GM18951 (cell line): Measurements from ENCODE around the gene ITGB8.

ENCODE experiments used
- POLR2A ChIP-seq: IDR thresholded peaks from 4 replicates; pipeline ENCODE4 v1.6.1; 2011; ENCODE audit warnings: mild to moderate bottlenecking; ENCODE audit not compliant: insufficient read length, insufficient read depth; ENCODE audit errors: extremely low read depth
- in situ Hi-C: fragments of 300-500 bp; cut with MboI; formaldehyde crosslinking; loops from one replicate; pipeline ENCODE4 v1.12.0; 2022; ENCODE audit warnings: low sequenced_read_pairs, mixed read lengths, inconsistent platforms; ENCODE audit not compliant: unreplicated experiment

Gene ITGB8

DNA sequence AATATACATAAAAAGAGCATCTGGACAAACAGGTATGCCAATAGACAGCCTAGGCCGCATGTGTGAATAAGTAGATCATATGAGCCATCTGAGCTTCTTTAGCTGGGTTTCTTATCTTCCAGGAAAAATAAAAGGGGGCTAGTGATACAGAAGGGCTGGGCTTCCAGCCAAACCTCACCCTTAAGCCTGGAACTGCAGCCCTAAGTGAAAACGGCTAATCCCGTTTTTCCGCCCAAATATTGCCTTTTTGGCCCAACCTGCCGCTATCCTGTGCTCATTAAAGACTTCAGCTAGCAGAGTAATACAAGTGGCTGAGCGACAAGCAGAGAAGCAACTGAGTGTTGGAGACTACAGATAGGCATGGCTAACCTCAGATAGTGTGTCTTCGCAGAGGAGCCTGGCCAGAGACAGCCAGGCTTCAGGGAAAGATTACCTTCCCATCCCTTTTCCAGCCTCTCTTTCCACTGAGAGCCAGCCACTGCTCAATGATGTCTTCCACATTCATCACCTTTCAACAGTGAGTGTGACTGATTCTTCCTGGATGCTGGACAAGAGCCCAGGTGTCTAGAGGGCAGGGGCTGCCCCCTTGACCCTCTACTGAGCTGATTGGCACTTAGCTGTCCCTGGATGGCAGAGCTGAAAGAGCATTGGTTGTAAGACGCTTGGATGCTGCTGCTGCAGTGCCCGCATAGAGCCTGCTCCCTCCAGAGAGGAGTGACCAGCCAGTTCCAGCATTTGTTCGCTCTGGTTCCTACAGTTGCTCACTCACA lies 108.9 kb downstream of the ITGB8 start:
- in situ Hi-C loops: no loop called here
- no peak for TF ChIP-seq POLR2A

DNA sequence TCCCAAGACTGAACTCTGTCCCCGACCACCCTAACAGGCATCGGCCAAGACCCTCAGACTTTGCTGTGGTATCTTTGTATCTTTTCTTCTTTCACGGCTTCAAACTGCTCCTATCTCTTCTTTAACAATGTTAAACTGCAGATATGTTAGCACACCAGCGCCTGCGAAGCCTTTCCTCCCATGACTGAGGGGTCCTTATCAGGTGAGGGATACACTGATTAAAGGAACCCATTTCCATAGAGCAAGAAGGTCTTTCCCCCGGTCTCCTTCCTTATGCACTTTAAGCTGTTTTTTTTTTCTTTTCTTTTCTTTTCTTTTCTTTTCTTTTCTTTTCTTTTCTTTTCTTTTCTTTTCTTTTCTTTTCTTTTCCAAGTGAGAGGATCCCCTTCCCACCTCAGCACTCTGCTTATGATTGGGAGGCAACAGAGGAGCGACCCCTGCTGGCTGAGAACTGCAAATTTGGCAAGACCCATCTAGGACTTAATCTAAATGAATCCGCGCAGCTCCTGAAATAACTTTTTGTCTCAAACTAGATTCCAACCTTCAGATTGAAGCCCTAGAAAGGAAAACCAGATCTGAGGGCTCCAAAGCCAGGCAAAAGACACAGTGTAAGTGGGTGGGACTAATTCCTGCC lies 109.9 kb downstream of the ITGB8 start:
- in situ Hi-C loops: no loop called here
- no peak for TF ChIP-seq POLR2A

DNA sequence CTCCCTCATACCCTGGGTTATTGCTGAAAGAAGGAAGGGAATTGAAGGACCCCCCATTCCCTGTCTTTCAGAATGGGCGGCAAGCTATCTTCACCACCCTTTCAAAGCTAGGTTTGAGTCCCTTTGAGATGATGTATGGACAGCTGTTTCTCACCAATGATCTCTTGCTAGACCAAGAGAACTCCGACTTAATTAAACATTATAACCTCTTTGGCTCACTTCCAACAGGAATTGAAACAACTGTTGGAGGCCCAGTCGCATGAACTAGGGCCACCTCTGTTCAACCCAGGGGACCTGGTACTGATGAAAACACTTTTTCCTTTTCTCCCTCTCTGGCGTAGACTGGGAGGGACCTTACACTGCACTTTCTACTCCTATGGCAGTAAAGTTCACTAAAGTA lies 110.6 kb downstream of the ITGB8 start:
- no peak for TF ChIP-seq POLR2A
- in situ Hi-C loops: no loop called here

DNA sequence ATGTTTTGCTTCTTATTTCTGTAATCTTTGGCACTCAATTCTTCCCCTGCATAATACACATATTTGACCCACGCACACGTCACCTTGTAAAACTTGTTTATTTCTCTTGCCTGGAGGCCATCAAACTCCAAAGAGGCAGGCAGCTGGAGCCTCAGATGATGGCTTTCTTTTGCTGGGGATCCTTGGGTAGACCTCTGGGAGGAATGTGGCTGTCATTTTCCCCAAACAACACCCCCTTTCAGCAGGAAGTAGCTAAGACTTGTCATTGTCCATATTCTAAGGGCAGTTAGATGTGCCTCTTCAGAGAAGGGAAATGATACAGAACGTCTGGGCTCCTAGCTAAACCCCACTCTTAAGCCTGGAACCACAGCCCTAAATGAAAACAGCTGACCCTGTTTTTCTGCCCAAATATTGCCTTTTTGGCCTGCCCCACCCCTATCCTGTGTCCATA lies 111.3 kb downstream of the ITGB8 start:
- in situ Hi-C loops: no loop called here
- no peak for TF ChIP-seq POLR2A

DNA sequence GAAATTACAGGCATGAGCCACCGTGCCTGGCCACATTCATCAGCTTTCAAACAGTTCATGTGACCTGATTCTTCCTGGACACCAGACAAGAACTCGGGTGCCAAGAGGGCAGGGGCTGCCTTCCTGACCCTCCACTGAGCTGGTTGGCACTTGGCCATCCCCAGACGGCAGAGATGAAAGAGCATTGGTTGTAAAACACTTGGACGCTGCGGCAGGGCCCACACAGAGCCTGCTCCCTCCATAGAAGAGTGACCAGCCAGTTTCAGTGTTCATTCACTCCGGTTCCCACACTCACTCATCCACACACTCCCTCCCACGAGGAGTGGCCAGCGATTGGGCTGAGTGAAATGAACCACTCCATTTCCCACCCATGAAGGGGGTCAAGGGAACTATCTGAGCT lies 112.3 kb downstream of the ITGB8 start:
- in situ Hi-C loops: no loop called here
- TF ChIP-seq POLR2A: no peak

DNA sequence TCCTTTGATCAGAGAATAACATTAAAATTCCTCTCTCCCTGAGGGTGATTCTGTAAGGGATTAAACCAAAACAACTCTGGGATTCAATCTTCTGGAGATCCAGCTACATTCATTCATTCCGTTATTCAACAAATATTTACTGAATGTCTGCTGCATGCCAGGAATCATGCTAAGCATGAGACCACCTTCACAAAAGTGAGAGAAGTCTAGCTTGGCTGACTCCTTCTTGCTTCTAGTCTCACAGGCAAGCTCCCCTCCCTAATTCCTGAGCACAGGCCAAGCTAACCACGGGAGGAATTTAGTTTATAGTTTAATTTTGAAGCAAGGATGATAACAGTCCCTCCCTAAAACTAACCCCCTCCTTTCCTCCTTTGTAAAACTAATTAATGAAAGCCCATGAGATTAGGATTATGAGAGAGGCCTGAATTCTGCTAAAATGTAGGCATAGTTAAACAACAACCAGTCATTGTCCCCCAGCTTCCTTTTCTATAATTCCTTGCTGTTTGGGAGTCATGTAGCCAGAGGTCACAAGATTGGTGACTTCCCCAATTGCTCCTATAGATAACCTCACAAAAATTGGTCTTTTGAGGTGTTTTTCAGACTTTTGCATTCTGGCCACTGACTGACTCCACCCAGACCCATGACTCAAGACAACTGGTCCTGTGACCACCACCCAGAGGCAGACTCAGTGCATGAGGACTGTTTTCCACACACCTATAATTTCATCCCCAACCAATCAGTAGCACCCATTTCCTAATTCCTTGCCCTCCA lies 113.5 kb downstream of the ITGB8 start:
- TF ChIP-seq POLR2A: no peak
- in situ Hi-C loops: no loop called here

DNA sequence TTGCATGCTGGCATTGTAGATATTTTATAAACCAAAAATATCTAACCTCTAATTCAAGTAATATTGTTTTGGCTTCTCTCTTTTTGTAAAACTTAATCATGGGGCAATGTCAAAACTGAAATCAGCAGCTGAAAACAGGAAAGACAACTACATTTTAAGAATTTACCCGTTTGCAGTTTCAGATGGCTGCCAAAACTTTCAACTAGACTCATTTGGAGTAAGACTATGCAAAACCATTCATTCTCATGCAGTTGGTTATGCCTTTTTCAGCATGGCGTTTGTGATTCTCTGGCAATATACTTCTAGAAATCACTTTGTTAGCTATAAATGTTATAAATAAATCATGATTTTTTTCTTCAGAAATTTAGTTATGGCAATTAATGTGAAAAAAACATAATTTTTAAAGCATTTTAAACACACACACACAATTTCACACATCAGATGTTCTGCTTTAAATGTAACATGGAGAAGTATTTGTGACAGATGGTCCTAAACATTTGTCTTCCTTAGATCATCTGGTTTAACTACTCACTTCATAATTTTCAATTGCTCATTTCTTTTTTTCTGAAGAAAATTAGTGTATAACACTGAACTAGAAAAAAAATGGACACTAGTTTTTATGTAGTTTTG lies 116.4 kb downstream of the ITGB8 start:
- in situ Hi-C loops: no loop called here
- TF ChIP-seq POLR2A: no peak

DNA sequence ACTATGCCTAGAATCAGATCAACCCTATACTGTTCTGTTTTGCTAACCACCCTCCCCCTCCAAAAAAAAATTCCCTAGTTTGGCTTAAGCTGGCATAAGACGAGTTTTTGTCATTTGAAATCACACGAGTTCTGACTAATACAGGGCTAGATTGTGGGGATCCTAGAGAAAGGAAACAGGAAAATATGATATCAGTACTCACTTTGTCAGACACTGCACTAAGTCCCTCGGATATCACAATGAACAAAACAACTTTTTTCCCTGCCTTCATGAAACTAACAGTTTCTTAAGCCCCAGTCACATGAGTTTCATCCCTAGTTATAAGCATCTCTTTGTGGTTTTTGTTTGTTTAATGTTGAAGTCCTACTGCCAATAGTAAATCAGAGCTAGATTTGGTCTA lies 118.5 kb downstream of the ITGB8 start:
- TF ChIP-seq POLR2A: no peak
- in situ Hi-C loops: no loop called here

DNA sequence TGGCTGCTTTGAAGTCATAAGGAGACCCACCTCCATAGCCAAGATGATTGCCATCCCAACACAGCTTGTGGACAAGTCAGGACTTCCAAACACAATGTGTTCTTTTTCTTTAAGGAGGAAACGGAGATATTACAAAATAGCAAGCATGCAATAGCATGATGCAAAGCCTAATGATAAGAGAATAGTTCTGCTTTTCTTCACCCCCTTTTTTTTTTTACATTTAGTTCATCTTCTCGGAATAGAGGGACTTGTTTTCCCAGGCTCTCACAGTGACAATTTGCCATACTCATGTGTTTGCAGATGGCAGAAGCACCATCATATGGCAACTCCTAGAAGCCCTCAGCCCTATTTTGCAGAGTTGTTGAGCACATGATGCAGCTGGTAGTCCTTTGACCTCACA lies 119.8 kb downstream of the ITGB8 start:
- no peak for TF ChIP-seq POLR2A
- in situ Hi-C loops: no loop called here

DNA sequence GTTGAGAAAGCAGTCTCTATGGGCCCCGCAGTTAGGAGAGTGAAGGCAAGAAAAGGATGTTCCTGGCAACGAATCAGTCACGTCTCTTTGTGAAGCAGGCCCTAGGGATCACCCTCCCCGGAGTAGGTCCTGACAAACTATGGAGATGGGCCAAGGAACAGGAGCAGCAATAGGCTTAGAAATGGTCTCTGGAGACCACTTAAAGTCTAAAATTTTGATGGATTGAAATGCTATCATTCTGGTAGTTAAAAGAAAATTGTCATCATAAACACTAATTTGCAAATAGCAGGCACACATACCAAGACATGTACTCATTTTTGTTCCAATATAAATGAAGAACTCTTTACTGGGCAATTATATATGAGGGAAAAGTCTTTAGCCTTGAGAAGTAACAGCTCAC lies 123.5 kb downstream of the ITGB8 start:
- TF ChIP-seq POLR2A: no peak
- in situ Hi-C loops: no loop called here

DNA sequence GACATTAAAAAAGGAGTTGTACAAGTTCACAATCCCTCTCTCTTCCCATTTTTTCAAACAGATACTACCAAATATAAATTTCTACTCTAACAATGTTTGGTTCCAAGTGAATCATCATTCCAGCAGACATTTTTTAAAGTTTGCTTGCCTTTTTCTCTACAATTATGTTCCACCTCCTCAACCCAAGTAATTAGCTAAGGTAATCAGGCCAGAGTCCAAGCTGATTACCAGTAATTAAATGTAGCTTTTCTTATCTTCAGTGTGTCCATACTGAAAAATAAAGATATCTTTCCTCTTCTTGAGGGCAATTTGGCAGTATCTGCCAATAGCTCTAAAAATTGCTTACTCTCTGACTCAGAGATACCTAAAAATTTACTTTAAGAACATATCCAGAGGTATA lies 126.0 kb downstream of the ITGB8 start:
- no peak for TF ChIP-seq POLR2A
- in situ Hi-C loops: no loop called here

DNA sequence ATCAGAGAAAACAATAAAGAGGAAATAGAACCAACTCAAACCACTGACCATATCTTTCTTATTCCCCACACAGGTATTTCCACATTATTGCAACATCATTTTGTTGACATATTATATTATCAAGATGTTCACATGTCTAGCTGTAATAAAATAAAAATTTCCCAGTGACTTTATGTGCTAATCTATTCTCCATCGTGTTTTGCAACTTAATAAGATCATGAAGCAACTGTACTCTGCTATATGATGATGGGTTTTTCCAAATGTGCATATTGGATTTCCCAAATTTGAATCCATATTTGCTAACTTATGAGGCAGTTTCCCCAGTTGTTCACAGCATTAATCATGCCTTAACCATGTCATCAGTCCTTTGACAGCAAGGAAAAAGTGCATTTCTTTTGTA lies 127.8 kb downstream of the ITGB8 start:
- TF ChIP-seq POLR2A: no peak
- in situ Hi-C loops: no loop called here

DNA sequence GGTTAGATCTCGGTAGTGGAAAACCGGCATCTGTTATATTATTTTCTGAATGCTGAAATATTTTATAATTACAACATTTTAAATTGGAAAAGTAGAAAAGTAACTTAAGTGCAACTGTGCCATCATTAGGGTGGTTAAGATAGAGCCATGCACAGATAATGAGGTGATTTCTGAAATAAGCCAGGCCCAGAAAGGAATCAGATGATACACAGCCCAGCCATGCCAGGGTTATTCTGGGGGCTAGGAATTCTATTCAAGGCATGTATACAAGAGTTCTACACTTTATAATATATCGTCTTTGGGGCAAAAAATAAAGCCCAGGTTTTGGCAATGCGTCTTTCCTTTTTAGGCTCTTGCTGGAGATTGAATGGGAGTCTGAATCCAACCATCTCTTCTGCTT lies 128.7 kb downstream of the ITGB8 start:
- TF ChIP-seq POLR2A: no peak
- in situ Hi-C loops: no loop called here

DNA sequence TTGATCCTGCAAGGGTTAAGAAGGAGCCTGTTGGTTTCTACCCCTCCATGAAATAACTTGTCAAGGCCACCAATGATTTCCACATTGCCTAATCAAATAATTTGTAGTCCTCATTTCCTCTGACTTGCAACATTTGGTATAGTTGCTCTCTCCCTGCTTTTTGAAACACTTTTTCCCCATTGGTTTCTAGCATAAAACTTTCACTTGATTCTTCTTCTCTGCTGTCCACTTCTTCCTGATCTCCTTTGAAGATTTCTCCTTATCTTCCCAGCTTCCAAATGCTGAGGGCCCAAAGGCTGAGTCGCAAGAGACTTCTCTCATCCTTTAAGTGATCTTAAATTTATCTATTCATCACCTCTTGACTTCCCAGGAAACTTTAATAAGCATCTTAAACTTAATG lies 134.2 kb downstream of the ITGB8 start:
- in situ Hi-C loops: no loop called here

More for the DNA sequence above, 134.2 kb downstream of the ITGB8 start:
- no peak for TF ChIP-seq POLR2A
